GM18508 (cell line): Measurements from ENCODE around the gene GPR6.

ENCODE experiments used
- ATAC-seq: cut with Tn5 transposase; IDR thresholded peaks from one replicate; pipeline ENCODE4 v1.9.1; 2021; ENCODE audit warnings: moderate number of reproducible peaks; ENCODE audit not compliant: insufficient read depth, unreplicated experiment

Gene GPR6

GRCh38 chr6:109991201-109992101 is 13.3 kb downstream of the GPR6 start:
- ATAC-seq, result no peak

GRCh38 chr6:109998159-109998785 is 20.2 kb downstream of the GPR6 start:
- ATAC-seq, result no peak

GRCh38 chr6:109999740-110000139 is 21.6 kb downstream of the GPR6 start:
- no peak for ATAC-seq

GRCh38 chr6:110002676-110003075 is 24.6 kb downstream of the GPR6 start:
- no peak for ATAC-seq

- ATAC-seq, result no peak
Measured at GRCh38 chr6:110013386-110013785, 35.3 kb downstream of the GPR6 start.

- no peak for ATAC-seq
Measured at GRCh38 chr6:110015206-110015605, 37.1 kb downstream of the GPR6 start.

GRCh38 chr6:110017306-110017705 is 39.2 kb downstream of the GPR6 start:
- no peak for ATAC-seq

- ATAC-seq, result no peak
Measured at GRCh38 chr6:110017946-110018345, 39.8 kb downstream of the GPR6 start.

- ATAC-seq, result no peak
Measured at GRCh38 chr6:110018486-110018885, 40.4 kb downstream of the GPR6 start.

- no peak for ATAC-seq
Measured at GRCh38 chr6:110020888-110021287, 42.8 kb downstream of the GPR6 start.

- no peak for ATAC-seq
Measured at GRCh38 chr6:110029144-110029543, 51.0 kb downstream of the GPR6 start.
